Measurements from ENCODE around the gene GRIK1. TPM values are rescaled to one million over a fixed set of nuclear protein-coding genes. Genes with fewer than 3 reads are reported as not detected.

GRIK1 gene
- total RNA-seq, 1 experiment from 2014 or later, result not detected

- H3K27me3 ChIP-seq (ENCODE audit: insufficient read depth, low read depth), result no peaks in the 10 kb centered on the region
- H3K79me2 ChIP-seq (ENCODE audit: low read depth), result no peaks in the 10 kb centered on the region
- ChIA-PET CTCF (no interaction called here), POLR2A (ENCODE audit: unreplicated experiment) (no interaction called here)
- intact Hi-C loops (cut with micrococcal nuclease; ENCODE audit: unreplicated experiment), result no loop called here
- H3K4me2 ChIP-seq, result no peak overlapping the region
- no peak overlapping the region for H3K4me3 ChIP-seq
- TF ChIP-seq EZH2 (IDR thresholded peaks at IDR 0.05; ENCODE audit: low read depth) (no peak), CTCF (conservative IDR thresholded peaks at IDR 0.05) (no peak)
- no peaks in the 10 kb centered on the region for H3F3A ChIP-seq (ENCODE audit: insufficient read depth, low read depth)
- no peak overlapping the region for H2AFZ ChIP-seq
- no peaks in the 10 kb centered on the region for H3K4me1 ChIP-seq (replicated peaks; ENCODE audit: insufficient read depth)
- no peak for DNase-seq
- BruUV-seq (replicated peaks), result no TSS peak
- H3K9me3 ChIP-seq (ENCODE audit: insufficient read depth, low read depth), result no peaks in the 10 kb centered on the region
- H3K9me2 ChIP-seq (ENCODE audit: insufficient read depth), result no peaks in the 10 kb centered on the region
- H3K27ac ChIP-seq, result no peak overlapping the region
- H4K20me1 ChIP-seq (ENCODE audit: insufficient read depth), result no peaks in the 10 kb centered on the region
- H3K36me3 ChIP-seq (ENCODE audit: low read depth), result no peaks in the 10 kb centered on the region
These were observed 47.4 kb downstream of the GRIK1 start for GRCh38 chr21:29892379-29892778.

- Histone ChIP-seq H3K9me2 (ENCODE audit: insufficient read depth) (no peaks in the 10 kb centered on the region), H2AFZ (no peak overlapping the region), H3K4me1 (replicated peaks; ENCODE audit: insufficient read depth) (no peaks in the 10 kb centered on the region), H3K4me2 (no peak overlapping the region), H3K27ac (no peak overlapping the region), H4K20me1 (ENCODE audit: insufficient read depth) (no peaks in the 10 kb centered on the region), H3K9me3 (ENCODE audit: insufficient read depth, low read depth) (no peaks in the 10 kb centered on the region), H3K79me2 (ENCODE audit: low read depth) (no peaks in the 10 kb centered on the region), H3K27me3 (ENCODE audit: insufficient read depth, low read depth) (no peaks in the 10 kb centered on the region), H3K36me3 (ENCODE audit: low read depth) (no peaks in the 10 kb centered on the region), H3K4me3 (no peak overlapping the region), H3F3A (ENCODE audit: insufficient read depth, low read depth) (no peaks in the 10 kb centered on the region)
- no peak for TF ChIP-seq EZH2 (IDR thresholded peaks at IDR 0.05; ENCODE audit: low read depth)
- TF ChIP-seq CTCF (conservative IDR thresholded peaks at IDR 0.05), result no peak
- ChIA-PET POLR2A (ENCODE audit: unreplicated experiment) (interaction anchor here (0.6 kb wide), 1 partner anchor 12 kb away, joined by 4 read pairs; no protein-coding TSS in a partner anchor), CTCF (no interaction called here)
- intact Hi-C loops (cut with micrococcal nuclease; ENCODE audit: unreplicated experiment), result no loop called here
- peak in 1 of 2 experiments; percentile 37 for DNase-seq
- BruUV-seq (replicated peaks), result no TSS peak
These were observed 51.4 kb downstream of the GRIK1 start for GRCh38 chr21:29888437-29888836.

GRCh38 chr21:29887313-29888009, 52.3 kb downstream of the GRIK1 start:
- H3K9me3 ChIP-seq (ENCODE audit: insufficient read depth, low read depth), result no peaks in the 10 kb centered on the region

More at GRCh38 chr21:29887313-29888009, 52.3 kb downstream of the GRIK1 start:
- ChIA-PET CTCF (no interaction called here), POLR2A (ENCODE audit: unreplicated experiment) (no interaction called here)
- H4K20me1 ChIP-seq (ENCODE audit: insufficient read depth), result no peaks in the 10 kb centered on the region
- no peaks in the 10 kb centered on the region for H3K9me2 ChIP-seq (ENCODE audit: insufficient read depth)
- no TSS peak for BruUV-seq (replicated peaks)
- H2AFZ ChIP-seq, result no peak overlapping the region
- no peak for DNase-seq
- H3K79me2 ChIP-seq (ENCODE audit: low read depth), result no peaks in the 10 kb centered on the region
- H3F3A ChIP-seq (ENCODE audit: insufficient read depth, low read depth), result no peaks in the 10 kb centered on the region
- TF ChIP-seq EZH2 (IDR thresholded peaks at IDR 0.05; ENCODE audit: low read depth) (no peak), CTCF (conservative IDR thresholded peaks at IDR 0.05) (no peak)
- no peak overlapping the region for H3K4me3 ChIP-seq
- no peaks in the 10 kb centered on the region for H3K27me3 ChIP-seq (ENCODE audit: insufficient read depth, low read depth)
- intact Hi-C loops (cut with micrococcal nuclease; ENCODE audit: unreplicated experiment), result no loop called here
- no peak overlapping the region for H3K27ac ChIP-seq
- H3K36me3 ChIP-seq (ENCODE audit: low read depth), result no peaks in the 10 kb centered on the region
- H3K4me2 ChIP-seq, result no peak overlapping the region
- no peaks in the 10 kb centered on the region for H3K4me1 ChIP-seq (replicated peaks; ENCODE audit: insufficient read depth)

Measured in PC-9 (cell line).